Stimulated activated CD8-positive, alpha-beta memory T cell treated with anti-CD3 and anti-CD28 coated beads, Interleukin-15, amount 100 ng/mL, for 4 hours (primary cell): ENCODE measurements around the gene DLG2.

Experiments used
- DNase-seq, 2 donors: peaks; one replicate each; pipeline ENCODE4 v3.0.0-alpha.2; 2020; ENCODE audit warnings: low read depth in 2 of 2

DLG2 gene

GRCh38 chr11:84129961-84130576 is 1497.1 kb downstream of the DLG2 start:
- DNase-seq, result no peak

GRCh38 chr11:84128840-84129239 is 1498.3 kb downstream of the DLG2 start:
- no peak for DNase-seq

- no peak for DNase-seq
These were observed 1509.8 kb downstream of the DLG2 start for GRCh38 chr11:84117394-84117793.

GRCh38 chr11:84106541-84106940 is 1520.6 kb downstream of the DLG2 start:
- DNase-seq, result no peak

- no peak for DNase-seq
These were observed 1522.0 kb downstream of the DLG2 start for GRCh38 chr11:84105148-84105547.

GRCh38 chr11:84103096-84103495 is 1524.0 kb downstream of the DLG2 start:
- no peak for DNase-seq

GRCh38 chr11:84097186-84097585 is 1530.0 kb downstream of the DLG2 start:
- no peak for DNase-seq

GRCh38 chr11:84091212-84091986 is 1535.7 kb downstream of the DLG2 start:
- no peak for DNase-seq

- no peak for DNase-seq
These were observed 1537.8 kb downstream of the DLG2 start for GRCh38 chr11:84089072-84090057.

GRCh38 chr11:84071851-84072250 is 1555.3 kb downstream of the DLG2 start:
- DNase-seq, result no peak

GRCh38 chr11:84069048-84069447 is 1558.1 kb downstream of the DLG2 start:
- DNase-seq, result no peak

GRCh38 chr11:84061726-84062125 is 1565.4 kb downstream of the DLG2 start:
- DNase-seq, result no peak

GRCh38 chr11:84056653-84057376 is 1570.3 kb downstream of the DLG2 start:
- no peak for DNase-seq

- DNase-seq, result no peak
These were observed 1582.0 kb downstream of the DLG2 start for GRCh38 chr11:84045146-84045545.

GRCh38 chr11:84044706-84045105 is 1582.4 kb downstream of the DLG2 start:
- no peak for DNase-seq

- no peak for DNase-seq
These were observed 1590.4 kb downstream of the DLG2 start for GRCh38 chr11:84036664-84037194.

GRCh38 chr11:84035645-84036044 is 1591.5 kb downstream of the DLG2 start:
- no peak for DNase-seq

GRCh38 chr11:84034484-84034883 is 1592.7 kb downstream of the DLG2 start:
- DNase-seq, result no peak

- no peak for DNase-seq
These were observed 1602.9 kb downstream of the DLG2 start for GRCh38 chr11:84024266-84024665.

- DNase-seq, result no peak
These were observed 1604.4 kb downstream of the DLG2 start for GRCh38 chr11:84022695-84023094.

- no peak for DNase-seq
These were observed 1604.9 kb downstream of the DLG2 start for GRCh38 chr11:84022201-84022600.
